NOMO-1 treated with dmso at 0.1 percent for 144 hours (cell line): ENCODE measurements around the gene KLK5.
"Not testable (repeated sequence)": the region's sequence is repeated elsewhere in the genome, so short reads cannot be mapped to it uniquely, and the experiment has no call there.

Experiments used
- DNase-seq: peaks from one replicate; lab custom pipeline; 2025; ENCODE audit not compliant: unreplicated experiment; lab: John Stamatoyannopoulos, UW

KLK5 gene

GRCh38 chr19:50952910-50953309 lies at the start of gene KLK5:
TSS of gene KLK5 (minus strand) at chr19:50953038. CDS start at chr19:50952657, 381 bp downstream.
- no peak for DNase-seq

- DNase-seq: no peak
Observed at GRCh38 chr19:51002089-51002532, 49.3 kb upstream of the KLK5 start.

- no peak for DNase-seq
Observed at GRCh38 chr19:51001515-51001914, 48.7 kb upstream of the KLK5 start, which contains the start of gene KLK8. TSS of gene KLK8 (minus strand) at chr19:51001604. CDS start at chr19:51001167, 437 bp downstream.

- no peak for DNase-seq
Observed at GRCh38 chr19:51000981-51001380, 48.1 kb upstream of the KLK5 start.

GRCh38 chr19:51000426-51000825 lies 47.6 kb upstream of the KLK5 start:
- no peak for DNase-seq

- no peak for DNase-seq
Observed at GRCh38 chr19:50998686-50999085, 45.8 kb upstream of the KLK5 start.

- DNase-seq: no peak
Observed at GRCh38 chr19:50998061-50998460, 45.2 kb upstream of the KLK5 start.

GRCh38 chr19:50994129-50994528 lies 41.3 kb upstream of the KLK5 start:
- no peak for DNase-seq

- no peak for DNase-seq
Observed at GRCh38 chr19:50992666-50993035, 39.8 kb upstream of the KLK5 start.

- DNase-seq: not testable (repeated sequence)
Observed at GRCh38 chr19:50984416-50984815, 31.6 kb upstream of the KLK5 start.

GRCh38 chr19:50983625-50984292 lies 30.9 kb upstream of the KLK5 start, which contains the start of gene KLK7:
TSS of gene KLK7 (minus strand) at chr19:50983917. CDS start at chr19:50982399, 1,518 bp downstream.
- no peak for DNase-seq

- DNase-seq: no peak
Observed at GRCh38 chr19:50982186-50982585, 29.3 kb upstream of the KLK5 start.

- DNase-seq: no peak
Observed at GRCh38 chr19:50981587-50982146, 28.8 kb upstream of the KLK5 start.

- DNase-seq: no peak
Observed at GRCh38 chr19:50980208-50980607, 27.4 kb upstream of the KLK5 start.

GRCh38 chr19:50979758-50980157 lies 26.9 kb upstream of the KLK5 start:
- no peak for DNase-seq

- no peak for DNase-seq
Observed at GRCh38 chr19:50978772-50979390, 26.0 kb upstream of the KLK5 start.

GRCh38 chr19:50977626-50978025 lies 24.8 kb upstream of the KLK5 start:
- DNase-seq: no peak

GRCh38 chr19:50975766-50976165 lies 22.9 kb upstream of the KLK5 start:
- DNase-seq: no peak

- no peak for DNase-seq
Observed at GRCh38 chr19:50974702-50975556, 22.1 kb upstream of the KLK5 start.

- DNase-seq: no peak
Observed at GRCh38 chr19:50972795-50973376, 20.0 kb upstream of the KLK5 start.

- not testable (repeated sequence) for DNase-seq
Observed at GRCh38 chr19:50969810-50970209, 17.0 kb upstream of the KLK5 start.
